Gastrocnemius medialis (tissue), 4 donors: ENCODE measurements around the gene PTPN11. TPM values are rescaled to one million over a fixed set of nuclear protein-coding genes. Genes with fewer than 3 reads are reported as not detected.

Source experiments
- ATAC-seq, 2 donors: fragments of 150-250 bp; one replicate each; pipeline ENCODE4 v1.9.1; 2016
- DNase-seq, 2 donors: peaks; one replicate each; pipeline ENCODE4 v3.0.0-alpha.2; 2019
- H3K27ac ChIP-seq, 4 donors: fragments of 200-600 bp; sonication (generic); 1 replicate in 1 of 4; 2 replicates in 3 of 4; pipeline ENCODE4 v1.5.1; 2016 to 2018; ENCODE audit warnings: mild to moderate bottlenecking in 2 of 4, moderate library complexity in 1 of 4
- H3K27me3 ChIP-seq, 3 donors: fragments of 200-600 bp; sonication (generic) in 2 of 3; 1 replicate in 1 of 3; 2 replicates in 2 of 3; pipeline versions ENCODE4 v1.5.1 to v1.6.0; 2016 to 2019; ENCODE audit warnings: mild to moderate bottlenecking in 1 of 3, moderate library complexity in 1 of 3
- H3K36me3 ChIP-seq, 2 donors: fragments of 200-600 bp; sonication (generic) in 1 of 2; one replicate each; pipeline ENCODE4 v1.5.1; 2017 to 2018
- H3K4me1 ChIP-seq, 2 donors: fragments of 200-600 bp; sonication (generic) in 1 of 2; one replicate each; pipeline ENCODE4 v1.5.1; 2016 to 2017; ENCODE audit warnings: mild to moderate bottlenecking in 2 of 2
- H3K4me3 ChIP-seq, 4 donors: fragments of 200-600 bp; sonication (generic) in 3 of 4; 1 replicate in 1 of 4; 2 replicates in 3 of 4; pipeline ENCODE4 v1.5.1; 2016 to 2019; ENCODE audit warnings: mild to moderate bottlenecking in 2 of 4
- H3K9me3 ChIP-seq, 3 donors: fragments of 200-600 bp; sonication (generic) in 2 of 3; 1 replicate in 1 of 3; 2 replicates in 2 of 3; pipeline ENCODE4 v1.5.1; 2016 to 2019
- POLR2A ChIP-seq, 2 donors: fragments of 450-650 bp; IDR thresholded peaks; one replicate each; pipeline ENCODE4 v1.6.1; 2017; ENCODE audit warnings: antibody characterized with exemption in 2 of 2, mild to moderate bottlenecking in 2 of 2, moderate library complexity in 2 of 2
- in situ Hi-C, 4 donors: fragments of 200-750 bp; cut with MboI; loops; one replicate each; pipeline versions ENCODE4 v1.15.0 to v1.8.0; 2017; ENCODE audit warnings: low sequenced_read_pairs in 4 of 4
- intact Hi-C: fragments of 100-400 bp; cut with DNase I; formaldehyde crosslinking; loops from one replicate; pipeline ENCODE4 v1.15.1; 2023; ENCODE audit warnings: low total_unique reads
- total RNA-seq, 4 donors: library from RNA; depleted of rRNA; stranded (reverse); fragments of >200 nt; gene quantifications; one replicate each; pipeline versions ENCODE4 v1.1.0 to v1.2.3, GENCODE V29; 2016
- TF ChIP-seq, protein P1 (sequence below), 5 experiments: fragments of 450-650 bp in 3 of 5; fragments of 200-600 bp in 2 of 5; sonication (generic) in 2 of 5; IDR thresholded peaks in 4 of 5; conservative IDR thresholded peaks in 1 of 5; 1 replicate in 4 of 5; 2 replicates in 1 of 5; pipeline ENCODE4 v1.5.1; 2016 to 2019; ENCODE audit warnings: antibody characterized with exemption in 5 of 5, mild to moderate bottlenecking in 3 of 5, moderate library complexity in 3 of 5

Gene PTPN11
- total RNA-seq, 4 donors from 2014 or later: 112 to 235 (median 163) TPM

- Histone ChIP-seq H3K36me3 (no peaks in the 10 kb centered on the region), H3K27me3 (no peaks in the 10 kb centered on the region), H3K27ac (peak overlapping the region in 2 of 4 donors; percentile 4 to 34), H3K4me3 (no peak overlapping the region), H3K9me3 (no peaks in the 10 kb centered on the region), H3K4me1 (peaks cover 11 to 17% of the 10 kb centered on the region in 2 donors)
- in situ Hi-C loops: loop anchor here in 3 of 4 donors (25.0 kb wide), 2 partner anchors 88 to 163 kb away; no protein-coding TSS in a partner anchor
- TF ChIP-seq POLR2A (IDR thresholded peaks at IDR 0.05): no peak
- TF ChIP-seq, protein P1, sequence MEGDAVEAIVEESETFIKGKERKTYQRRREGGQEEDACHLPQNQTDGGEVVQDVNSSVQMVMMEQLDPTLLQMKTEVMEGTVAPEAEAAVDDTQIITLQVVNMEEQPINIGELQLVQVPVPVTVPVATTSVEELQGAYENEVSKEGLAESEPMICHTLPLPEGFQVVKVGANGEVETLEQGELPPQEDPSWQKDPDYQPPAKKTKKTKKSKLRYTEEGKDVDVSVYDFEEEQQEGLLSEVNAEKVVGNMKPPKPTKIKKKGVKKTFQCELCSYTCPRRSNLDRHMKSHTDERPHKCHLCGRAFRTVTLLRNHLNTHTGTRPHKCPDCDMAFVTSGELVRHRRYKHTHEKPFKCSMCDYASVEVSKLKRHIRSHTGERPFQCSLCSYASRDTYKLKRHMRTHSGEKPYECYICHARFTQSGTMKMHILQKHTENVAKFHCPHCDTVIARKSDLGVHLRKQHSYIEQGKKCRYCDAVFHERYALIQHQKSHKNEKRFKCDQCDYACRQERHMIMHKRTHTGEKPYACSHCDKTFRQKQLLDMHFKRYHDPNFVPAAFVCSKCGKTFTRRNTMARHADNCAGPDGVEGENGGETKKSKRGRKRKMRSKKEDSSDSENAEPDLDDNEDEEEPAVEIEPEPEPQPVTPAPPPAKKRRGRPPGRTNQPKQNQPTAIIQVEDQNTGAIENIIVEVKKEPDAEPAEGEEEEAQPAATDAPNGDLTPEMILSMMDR (IDR thresholded peaks at IDR 0.05 in 4 of 5, conservative IDR thresholded peaks at IDR 0.05 in 1 of 5): no peak
- ATAC-seq (no peak), DNase-seq (no peak)
- intact Hi-C loops: no loop called here
Observed at GRCh38 chr12:112375105-112375504, 43.6 kb upstream of the PTPN11 start.

- Histone ChIP-seq H3K27ac (peak overlapping the region; percentile 78 to 90 (median 86)), H3K4me3 (peak overlapping the region; percentile 65 to 88 (median 77)), H3K27me3 (no peaks in the 10 kb centered on the region), H3K4me1 (peaks cover 12 to 14% of the 10 kb centered on the region in 2 donors), H3K36me3 (no peaks in the 10 kb centered on the region), H3K9me3 (no peaks in the 10 kb centered on the region)
- TF ChIP-seq POLR2A (IDR thresholded peaks at IDR 0.05): no peak
- TF ChIP-seq, protein P1 (IDR thresholded peaks at IDR 0.05 in 4 of 5, conservative IDR thresholded peaks at IDR 0.05 in 1 of 5): no peak
- ATAC-seq: no peak
- in situ Hi-C loops (loop anchor here (10.0 to 25.0 kb wide), 4 partner anchors 94 to 436 kb away; no protein-coding TSS in a partner anchor), intact Hi-C loops (loop anchor here (10.0 kb wide), 1 partner anchor 256 kb away; the partner anchor contains the start of gene TRAFD1)
- no peak for DNase-seq
Observed at GRCh38 chr12:112380663-112381405, 37.9 kb upstream of the PTPN11 start.

DNA sequence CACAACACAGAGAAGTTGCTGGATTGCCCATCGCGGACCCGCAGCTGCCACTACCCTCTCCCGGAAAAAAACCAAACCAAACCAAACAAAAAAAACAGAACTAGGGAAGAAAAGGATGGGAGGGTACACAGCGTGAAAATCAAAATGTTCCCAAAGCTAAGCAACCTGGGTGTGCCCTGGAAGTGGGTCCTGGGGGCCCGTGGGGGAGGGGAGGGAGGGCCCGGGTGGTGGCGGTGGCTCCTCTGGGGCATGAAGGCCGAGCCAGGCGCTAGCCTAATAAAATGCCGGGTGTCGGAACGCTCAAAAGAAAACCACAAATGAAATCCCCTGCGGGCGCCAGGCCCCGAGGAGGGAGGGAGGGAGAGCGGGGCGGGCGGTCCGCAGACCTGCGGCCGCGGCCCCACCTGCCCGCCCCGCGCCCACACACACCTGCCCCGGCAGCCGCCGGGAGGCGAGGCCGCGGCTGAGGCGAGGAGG, 37.3 kb upstream of the PTPN11 start:
- Histone ChIP-seq H3K36me3 (no peaks in the 10 kb centered on the region), H3K4me1 (peaks cover 12 to 14% of the 10 kb centered on the region in 2 donors), H3K27me3 (no peaks in the 10 kb centered on the region), H3K27ac (peak overlapping the region; percentile 78 to 90 (median 86)), H3K9me3 (no peaks in the 10 kb centered on the region), H3K4me3 (peak overlapping the region; percentile 65 to 88 (median 77))
- intact Hi-C loops (loop anchor here (10.0 kb wide), 1 partner anchor 257 kb away; the partner anchor contains the start of gene TRAFD1), in situ Hi-C loops (loop anchor here (10.0 to 25.0 kb wide), 4 partner anchors 94 to 437 kb away; no protein-coding TSS in a partner anchor)
- no peak for TF ChIP-seq POLR2A (IDR thresholded peaks at IDR 0.05)
- TF ChIP-seq, protein P1 (IDR thresholded peaks at IDR 0.05 in 4 of 5, conservative IDR thresholded peaks at IDR 0.05 in 1 of 5): no peak
- peak; percentile 37 to 53 for ATAC-seq
- no peak for DNase-seq

DNA sequence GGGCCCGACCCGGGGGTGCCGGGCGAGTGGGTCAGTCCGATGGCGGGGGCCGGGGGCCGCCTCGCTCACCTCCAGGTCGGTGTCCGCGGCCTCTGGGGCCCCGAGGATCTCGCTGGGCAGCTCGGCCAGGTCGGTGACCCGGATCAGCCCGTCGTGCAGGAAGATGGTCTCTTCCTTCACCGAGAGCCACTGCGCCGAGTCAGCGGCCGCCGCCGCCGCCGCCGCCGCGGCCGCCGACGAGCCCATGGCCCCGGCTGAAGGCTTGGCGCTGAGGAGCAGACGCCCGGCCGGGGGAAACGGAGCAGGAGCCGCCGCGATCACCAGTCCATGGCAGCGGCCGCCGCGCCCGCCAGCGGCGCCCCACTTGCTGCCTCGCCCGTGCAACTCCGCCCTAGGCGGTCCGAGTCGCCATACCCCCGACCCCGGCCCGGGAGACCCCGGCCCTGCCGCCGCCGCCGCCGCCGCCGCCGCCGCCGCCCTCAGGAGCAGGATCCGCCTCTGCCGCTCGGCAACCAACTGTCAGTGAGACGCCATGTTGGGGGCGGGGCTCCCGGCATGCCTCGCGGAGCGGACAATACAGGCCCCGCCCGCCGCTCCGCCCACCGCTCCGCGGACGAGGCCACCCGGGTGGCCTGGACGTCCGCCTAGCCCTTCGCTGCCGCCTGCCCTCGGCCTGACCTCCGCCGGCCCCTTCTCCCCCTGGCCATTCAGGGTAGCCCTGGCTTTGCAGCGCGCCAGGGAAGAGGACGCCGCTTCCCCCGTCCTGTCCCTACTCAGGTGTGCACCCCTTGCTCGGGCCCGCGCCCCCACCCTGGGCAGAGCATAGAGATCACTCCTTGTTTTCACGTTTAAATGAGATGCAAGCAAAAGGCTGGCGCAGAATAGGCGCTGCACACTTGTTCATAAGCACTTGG, 36.6 kb upstream of the PTPN11 start, which contains the start of gene HECTD4:
TSS of gene HECTD4 (minus strand) at position 549 of the 914 bp plus-strand sequence. CDS start at position 246, 303 bp downstream.
- peak within 1 kb of the TSS; percentile 78 to 90 (median 86) for H3K27ac ChIP-seq
- H3K4me3 ChIP-seq: peak within 1 kb of the TSS; percentile 65 to 88 (median 77)
- intact Hi-C loops (loop anchor here (2.0 to 10.0 kb wide), 2 partner anchors 83 to 257 kb away; partner anchors contain the start of gene TRAFD1), in situ Hi-C loops (loop anchor here (10.0 to 25.0 kb wide), 4 partner anchors 95 to 437 kb away; no protein-coding TSS in a partner anchor)
- H3K4me1 ChIP-seq: peaks cover 12 to 14% of the 10 kb centered on the region in 2 donors
- no peaks in the 10 kb centered on the region for H3K27me3 ChIP-seq
- ATAC-seq (peak; percentile 97), DNase-seq (peak; percentile 86 to 89)
- peak; percentile 81 to 90 for TF ChIP-seq POLR2A (IDR thresholded peaks at IDR 0.05)
- TF ChIP-seq, protein P1 (IDR thresholded peaks at IDR 0.05 in 4 of 5, conservative IDR thresholded peaks at IDR 0.05 in 1 of 5): no peak
- no peaks in the 10 kb centered on the region for H3K36me3 ChIP-seq
- no peaks in the 10 kb centered on the region for H3K9me3 ChIP-seq
